PC-3 (cell line): ENCODE results near the gene GPC3. TPM values are rescaled to one million over a fixed set of nuclear protein-coding genes. Genes with fewer than 3 reads are reported as not detected.

Experiments used
- ATAC-seq: fragments of 200-7000 bp; cut with Tn5 transposase; 2 replicates; pipeline ENCODE4 v1.9.1; 2020; ENCODE audit warnings: mild to moderate bottlenecking, moderate library complexity
- BruUV-seq: library from RNA; stranded (reverse); fragments of 400-500 nt; replicated peaks from 2 replicates; lab custom pipeline; 2021; lab: Mats Ljungman, UMichigan
- CTCF ChIA-PET: fragments of 300-600 bp; sonication (Branson Sonifier 250); formaldehyde crosslinking; loops from one replicate; lab custom pipeline; 2022; ENCODE audit warnings: antibody characterized with exemption; lab: Charles Lee
- POLR2A ChIA-PET: fragments of 300-600 bp; sonication (Branson Sonifier 250); formaldehyde crosslinking; loops from one replicate; lab custom pipeline; 2022; ENCODE audit warnings: antibody characterized with exemption; ENCODE audit not compliant: unreplicated experiment; lab: Charles Lee
- DNase-seq: peaks from one replicate; pipeline ENCODE4 v3.0.0-alpha.2; 2015
- H2AFZ ChIP-seq: fragments of 300-600 bp; sonication (generic); 2 replicates; pipeline ENCODE4 v1.6.0; 2016; ENCODE audit warnings: antibody characterized with exemption, low read length
- H3F3A ChIP-seq: fragments of 300-600 bp; sonication (generic); one replicate; pipeline ENCODE4 v1.6.0; 2017; ENCODE audit warnings: antibody characterized with exemption, low read length, control low read depth, mild to moderate bottlenecking; ENCODE audit not compliant: unreplicated experiment
- H3K27ac ChIP-seq: fragments of 300-600 bp; sonication (generic); 2 replicates; pipeline ENCODE4 v1.5.1; 2016; ENCODE audit warnings: mild to moderate bottlenecking, low read length
- H3K27me3 ChIP-seq: fragments of 300-600 bp; sonication (generic); 2 replicates; pipeline ENCODE4 v1.6.1; 2016; ENCODE audit warnings: low read length, mixed read lengths
- H3K36me3 ChIP-seq: fragments of 300-600 bp; sonication (generic); 2 replicates; pipeline ENCODE4 v1.6.1; 2016; ENCODE audit warnings: low read depth, mixed run types, low read length, mixed read lengths
- H3K4me1 ChIP-seq: fragments of 300-600 bp; sonication (generic); 2 replicates; pipeline ENCODE4 v1.5.1; 2016; ENCODE audit warnings: low read length; ENCODE audit not compliant: insufficient read depth
- H3K4me2 ChIP-seq: fragments of 300-600 bp; sonication (generic); 2 replicates; pipeline ENCODE4 v1.6.0; 2016; ENCODE audit warnings: low read length
- H3K4me3 ChIP-seq: fragments of 300-600 bp; sonication (generic); 2 replicates; pipeline ENCODE4 v1.5.1; 2016; ENCODE audit warnings: mild to moderate bottlenecking, low read length, mixed read lengths
- H3K79me2 ChIP-seq: fragments of 300-600 bp; sonication (generic); 2 replicates; pipeline ENCODE4 v1.6.1; 2017; ENCODE audit warnings: low read length, mixed read lengths
- H3K9ac ChIP-seq: fragments of 300-600 bp; sonication (generic); 2 replicates; pipeline ENCODE4 v1.6.0; 2016; ENCODE audit warnings: mild to moderate bottlenecking, low read length
- H3K9me2 ChIP-seq: fragments of 300-600 bp; sonication (generic); replicated peaks from 2 replicates; pipeline ENCODE4 v1.6.1; 2016; ENCODE audit warnings: mixed run types, low read length, mixed read lengths
- H3K9me3 ChIP-seq: fragments of 300-600 bp; sonication (generic); 2 replicates; pipeline ENCODE4 v1.6.1; 2016; ENCODE audit warnings: low read length, mixed read lengths
- H4K20me1 ChIP-seq: fragments of 300-600 bp; sonication (generic); 2 replicates; pipeline ENCODE4 v1.6.1; 2016; ENCODE audit warnings: low read length, mixed read lengths
- CTCF ChIP-seq: fragments of 300-600 bp; sonication (generic); conservative IDR thresholded peaks from 2 replicates; pipeline ENCODE4 v1.5.1; 2017; ENCODE audit warnings: antibody characterized with exemption, low read depth, mild to moderate bottlenecking, low read length
- EZH2 ChIP-seq: fragments of 300-600 bp; sonication (generic); IDR thresholded peaks from one replicate; pipeline ENCODE4 v1.6.1; 2017; ENCODE audit warnings: antibody characterized with exemption, mild to moderate bottlenecking, low read length; ENCODE audit not compliant: unreplicated experiment
- EZH2phosphoT487 ChIP-seq: fragments of 300-600 bp; sonication (generic); IDR thresholded peaks from 2 replicates; pipeline ENCODE4 v1.6.1; 2018; ENCODE audit warnings: mild to moderate bottlenecking, antibody characterized with exemption, low read length, borderline replicate concordance
- intact Hi-C: fragments of 100-400 bp; cut with micrococcal nuclease; formaldehyde crosslinking; loops from 2 replicates; pipeline ENCODE4 v1.9.0; 2023
- total RNA-seq: library from RNA; depleted of rRNA; stranded (reverse); fragments of >200 nt; gene quantifications from 2 replicates; pipeline ENCODE4 v1.2.3, GENCODE V29; 2014

Gene GPC3
- total RNA-seq, 1 experiment from 2014 or later, result not detected

- H3K4me1 ChIP-seq, result no peaks in the 10 kb centered on the region
- intact Hi-C loops, result no loop called here
These were observed 15.2 kb upstream of the GPC3 start for GRCh38 chrX:134000260-134001245.

GRCh38 chrX:133999031-133999705 lies 13.8 kb upstream of the GPC3 start:
- no peaks in the 10 kb centered on the region for H3K79me2 ChIP-seq
- no peak overlapping the region for H2AFZ ChIP-seq
- TF ChIP-seq CTCF (no peak), EZH2 (no peak), EZH2phosphoT487 (no peak)
- intact Hi-C loops, result no loop called here
- no peaks in the 10 kb centered on the region for H3K4me1 ChIP-seq
- BruUV-seq, result no TSS peak
- no peak overlapping the region for H3K9ac ChIP-seq
- no peaks in the 10 kb centered on the region for H3F3A ChIP-seq
- CTCF ChIA-PET, result no interaction called here
- no peak overlapping the region for H3K4me2 ChIP-seq
- no peaks in the 10 kb centered on the region for H3K9me2 ChIP-seq
- no peaks in the 10 kb centered on the region for H3K9me3 ChIP-seq
- no peaks in the 10 kb centered on the region for H4K20me1 ChIP-seq
- H3K27ac ChIP-seq, result no peak overlapping the region
- H3K36me3 ChIP-seq, result no peaks in the 10 kb centered on the region
- POLR2A ChIA-PET, result no interaction called here
- peaks cover 18% of the 10 kb centered on the region; the same call in 1 of the 2 replicates for H3K27me3 ChIP-seq
- DNase-seq, result no peak
- no peak overlapping the region for H3K4me3 ChIP-seq
- no peak for ATAC-seq

More at GRCh38 chrX:134000260-134001245, 15.2 kb upstream of the GPC3 start:
- BruUV-seq, result no TSS peak
- DNase-seq (no peak), ATAC-seq (no peak)
- no peak overlapping the region for H3K4me3 ChIP-seq
- no peaks in the 10 kb centered on the region for H3K9me2 ChIP-seq
- no peak overlapping the region for H3K27ac ChIP-seq
- no peak for TF ChIP-seq EZH2
- TF ChIP-seq EZH2phosphoT487, result no peak
- no peak for TF ChIP-seq CTCF
- peaks cover 18% of the 10 kb centered on the region; the same call in 1 of the 2 replicates for H3K27me3 ChIP-seq
- no peaks in the 10 kb centered on the region for H3K36me3 ChIP-seq
- POLR2A ChIA-PET, result no interaction called here
- H3K9me3 ChIP-seq, result no peaks in the 10 kb centered on the region
- no peak overlapping the region for H3K4me2 ChIP-seq
- H4K20me1 ChIP-seq, result no peaks in the 10 kb centered on the region
- H3K79me2 ChIP-seq, result no peaks in the 10 kb centered on the region
- no peak overlapping the region for H2AFZ ChIP-seq
- CTCF ChIA-PET, result no interaction called here
- no peaks in the 10 kb centered on the region for H3F3A ChIP-seq
- H3K9ac ChIP-seq, result no peak overlapping the region
